Loucy (cell line): Measurements from ENCODE around the gene TGFBR3.

Experiments used
- EZH2phosphoT487 ChIP-seq: fragments of 200-600 bp; IDR thresholded peaks from 2 replicates; pipeline ENCODE4 v1.6.1; 2018; ENCODE audit warnings: antibody characterized with exemption, mild to moderate bottlenecking, moderate library complexity, borderline replicate concordance
- TF ChIP-seq, protein P1 (sequence below): fragments of 200-600 bp; sonication (generic); conservative IDR thresholded peaks from 2 replicates; pipeline ENCODE4 v1.5.1; 2014; ENCODE audit warnings: mild to moderate bottlenecking, antibody characterized with exemption, low read length

DNA sequence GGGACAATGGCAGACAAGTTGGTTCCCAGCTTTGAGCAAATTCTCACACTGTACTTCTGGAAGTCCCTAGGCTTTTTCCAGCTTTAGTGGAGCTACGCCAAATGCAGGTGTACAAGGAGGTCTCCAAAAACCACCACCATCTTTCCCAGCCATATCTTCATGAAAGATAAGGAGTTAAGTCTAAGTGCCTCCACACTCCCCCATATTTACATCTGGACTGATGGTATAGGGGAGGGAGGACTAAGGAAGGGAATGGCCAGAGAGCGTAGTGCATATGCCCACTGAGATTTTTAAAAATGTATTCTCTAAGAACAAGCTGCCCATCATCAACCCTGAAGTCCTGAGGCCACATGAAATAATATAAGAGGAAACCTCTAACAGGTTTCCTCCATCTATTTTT is 161.3 kb downstream of the TGFBR3 start:
- TF ChIP-seq, protein P1, sequence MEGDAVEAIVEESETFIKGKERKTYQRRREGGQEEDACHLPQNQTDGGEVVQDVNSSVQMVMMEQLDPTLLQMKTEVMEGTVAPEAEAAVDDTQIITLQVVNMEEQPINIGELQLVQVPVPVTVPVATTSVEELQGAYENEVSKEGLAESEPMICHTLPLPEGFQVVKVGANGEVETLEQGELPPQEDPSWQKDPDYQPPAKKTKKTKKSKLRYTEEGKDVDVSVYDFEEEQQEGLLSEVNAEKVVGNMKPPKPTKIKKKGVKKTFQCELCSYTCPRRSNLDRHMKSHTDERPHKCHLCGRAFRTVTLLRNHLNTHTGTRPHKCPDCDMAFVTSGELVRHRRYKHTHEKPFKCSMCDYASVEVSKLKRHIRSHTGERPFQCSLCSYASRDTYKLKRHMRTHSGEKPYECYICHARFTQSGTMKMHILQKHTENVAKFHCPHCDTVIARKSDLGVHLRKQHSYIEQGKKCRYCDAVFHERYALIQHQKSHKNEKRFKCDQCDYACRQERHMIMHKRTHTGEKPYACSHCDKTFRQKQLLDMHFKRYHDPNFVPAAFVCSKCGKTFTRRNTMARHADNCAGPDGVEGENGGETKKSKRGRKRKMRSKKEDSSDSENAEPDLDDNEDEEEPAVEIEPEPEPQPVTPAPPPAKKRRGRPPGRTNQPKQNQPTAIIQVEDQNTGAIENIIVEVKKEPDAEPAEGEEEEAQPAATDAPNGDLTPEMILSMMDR: no peak
- TF ChIP-seq EZH2phosphoT487: no peak
